ENCODE results near the gene NOX5. TPM values are rescaled to one million over a fixed set of nuclear protein-coding genes. Genes with fewer than 3 reads are reported as not detected.

The NOX5 gene
- total RNA-seq, 2 experiments from 2014 or later = not detected

DNA sequence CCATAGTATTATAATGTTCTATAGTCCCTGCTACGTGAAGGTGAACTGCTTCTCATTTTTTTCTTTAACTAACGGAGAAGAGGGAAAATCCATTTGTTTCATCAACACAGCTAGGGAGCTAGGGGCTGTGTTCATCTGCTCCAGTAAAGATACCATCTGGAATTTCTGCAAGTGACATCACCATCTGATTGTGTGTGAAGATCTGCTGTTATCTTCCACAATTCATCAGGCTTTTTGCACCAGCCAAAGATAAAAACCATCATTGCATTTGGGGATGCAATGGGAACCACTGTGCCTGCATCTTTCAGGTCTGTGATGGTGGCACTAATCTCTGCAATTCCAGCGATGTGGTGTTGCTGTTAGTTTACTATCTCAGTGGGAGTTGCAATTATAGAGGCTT is 35.5 kb upstream of the NOX5 start:
- DNase-seq (no peak), ATAC-seq (no peak)
- intact Hi-C loops (cut with micrococcal nuclease) = no loop called here
- no peak overlapping the region for H3K27ac Mint-ChIP-seq
- TF ChIP-seq, protein P1, sequence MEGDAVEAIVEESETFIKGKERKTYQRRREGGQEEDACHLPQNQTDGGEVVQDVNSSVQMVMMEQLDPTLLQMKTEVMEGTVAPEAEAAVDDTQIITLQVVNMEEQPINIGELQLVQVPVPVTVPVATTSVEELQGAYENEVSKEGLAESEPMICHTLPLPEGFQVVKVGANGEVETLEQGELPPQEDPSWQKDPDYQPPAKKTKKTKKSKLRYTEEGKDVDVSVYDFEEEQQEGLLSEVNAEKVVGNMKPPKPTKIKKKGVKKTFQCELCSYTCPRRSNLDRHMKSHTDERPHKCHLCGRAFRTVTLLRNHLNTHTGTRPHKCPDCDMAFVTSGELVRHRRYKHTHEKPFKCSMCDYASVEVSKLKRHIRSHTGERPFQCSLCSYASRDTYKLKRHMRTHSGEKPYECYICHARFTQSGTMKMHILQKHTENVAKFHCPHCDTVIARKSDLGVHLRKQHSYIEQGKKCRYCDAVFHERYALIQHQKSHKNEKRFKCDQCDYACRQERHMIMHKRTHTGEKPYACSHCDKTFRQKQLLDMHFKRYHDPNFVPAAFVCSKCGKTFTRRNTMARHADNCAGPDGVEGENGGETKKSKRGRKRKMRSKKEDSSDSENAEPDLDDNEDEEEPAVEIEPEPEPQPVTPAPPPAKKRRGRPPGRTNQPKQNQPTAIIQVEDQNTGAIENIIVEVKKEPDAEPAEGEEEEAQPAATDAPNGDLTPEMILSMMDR (IDR thresholded peaks at IDR 0.05) = no peak
- H3K27me3 Mint-ChIP-seq = peaks cover 11% of the 10 kb centered on the region
- no peaks in the 10 kb centered on the region for H3K4me1 Mint-ChIP-seq (ENCODE audit: low read depth)
- H3K9me3 Mint-ChIP-seq = peaks cover 11% of the 10 kb centered on the region
- H3K4me3 Mint-ChIP-seq = no peak overlapping the region
- ChIA-PET POLR2A (no interaction called here), CTCF (no interaction called here)
- no peaks in the 10 kb centered on the region for H3K36me3 Mint-ChIP-seq (ENCODE audit: low read depth)

DNA sequence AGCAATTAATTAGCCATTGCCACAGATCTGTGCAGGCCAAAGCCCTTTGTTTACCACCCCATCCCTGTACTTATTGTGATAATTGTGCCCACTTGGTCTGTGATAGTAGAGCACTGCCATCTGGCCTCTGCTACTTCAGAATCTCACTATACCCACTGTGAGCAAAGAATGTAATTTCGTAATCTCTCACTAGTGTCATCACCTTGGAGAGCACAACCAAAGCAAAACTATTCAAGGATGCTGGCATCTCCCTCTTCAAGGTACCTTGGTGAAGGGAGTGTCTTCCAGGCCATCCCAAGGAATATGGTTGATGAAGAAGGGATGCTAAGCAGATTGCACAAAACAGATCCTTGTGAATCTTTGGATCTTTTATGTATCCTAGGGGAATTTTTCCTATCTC is 34.7 kb upstream of the NOX5 start:
- TF ChIP-seq, protein P1 (IDR thresholded peaks at IDR 0.05) = no peak

DNA sequence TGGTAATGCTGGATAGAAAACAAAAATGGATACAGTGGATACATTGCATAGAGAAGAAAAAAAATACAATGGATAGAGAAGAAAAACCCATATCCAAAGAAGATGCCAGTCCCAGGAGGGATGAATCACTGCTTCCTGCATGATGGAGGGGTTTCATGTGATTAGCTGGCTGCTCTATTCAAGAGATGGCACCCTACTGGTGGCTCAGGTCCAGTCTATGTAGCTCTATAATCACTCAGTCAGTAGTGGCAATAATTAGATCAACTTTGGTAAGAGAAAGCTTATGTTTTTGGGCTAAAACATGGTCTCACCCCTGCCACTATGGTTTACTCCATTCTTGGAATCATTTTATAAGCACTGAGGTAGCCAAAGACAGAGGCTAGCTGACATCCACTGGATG is 33.7 kb upstream of the NOX5 start:
- peaks cover 11% of the 10 kb centered on the region for H3K9me3 Mint-ChIP-seq
- no peak for DNase-seq
- ChIA-PET CTCF (interaction anchor here (0.7 kb wide), 1 partner anchor 51 kb away, joined by 3 read pairs; no protein-coding TSS in a partner anchor), POLR2A (no interaction called here)
- no peak for ATAC-seq
- H3K4me3 Mint-ChIP-seq = no peak overlapping the region
- TF ChIP-seq, protein P1 (IDR thresholded peaks at IDR 0.05) = no peak
- intact Hi-C loops (cut with micrococcal nuclease) = no loop called here
- no peaks in the 10 kb centered on the region for H3K4me1 Mint-ChIP-seq (ENCODE audit: low read depth)
- no peaks in the 10 kb centered on the region for H3K36me3 Mint-ChIP-seq (ENCODE audit: low read depth)
- H3K27ac Mint-ChIP-seq = no peak overlapping the region
- peaks cover 8% of the 10 kb centered on the region for H3K27me3 Mint-ChIP-seq

More for the DNA sequence above, 34.7 kb upstream of the NOX5 start:
- H3K4me1 Mint-ChIP-seq (ENCODE audit: low read depth) = no peaks in the 10 kb centered on the region
- CTCF ChIA-PET = no interaction called here
- no peak overlapping the region for H3K27ac Mint-ChIP-seq
- DNase-seq = no peak
- H3K36me3 Mint-ChIP-seq (ENCODE audit: low read depth) = no peaks in the 10 kb centered on the region
- H3K27me3 Mint-ChIP-seq = peaks cover 8% of the 10 kb centered on the region
- ATAC-seq = no peak
- H3K4me3 Mint-ChIP-seq = no peak overlapping the region
- intact Hi-C loops (cut with micrococcal nuclease) = no loop called here
- H3K9me3 Mint-ChIP-seq = peaks cover 11% of the 10 kb centered on the region
- POLR2A ChIA-PET = no interaction called here

DNA sequence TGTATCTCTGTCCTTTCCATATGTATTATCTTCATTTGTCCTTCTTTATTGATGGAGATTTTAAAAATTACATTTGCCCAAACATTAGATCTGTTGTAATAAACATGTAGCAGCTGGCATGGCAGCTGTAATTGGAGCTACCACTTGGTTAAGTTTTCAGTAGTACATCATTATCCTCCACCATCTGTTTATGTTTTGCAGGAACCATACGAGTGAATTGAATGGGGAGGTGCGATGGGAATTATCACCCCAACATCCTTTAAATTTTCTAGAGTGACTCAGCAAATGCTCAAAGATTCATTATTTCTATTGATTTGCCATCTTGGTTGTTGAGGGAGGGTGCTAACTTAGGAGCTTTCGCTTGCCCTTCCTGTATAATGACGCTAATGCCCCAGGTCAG is 32.6 kb upstream of the NOX5 start:
- CTCF ChIA-PET = no interaction called here
- no peak overlapping the region for H3K4me3 Mint-ChIP-seq
- no peak for ATAC-seq
- TF ChIP-seq, protein P1 (IDR thresholded peaks at IDR 0.05) = no peak
- no peaks in the 10 kb centered on the region for H3K36me3 Mint-ChIP-seq (ENCODE audit: low read depth)
- peaks cover 7% of the 10 kb centered on the region for H3K27me3 Mint-ChIP-seq
- H3K27ac Mint-ChIP-seq = no peak overlapping the region
- H3K9me3 Mint-ChIP-seq = peaks cover 8% of the 10 kb centered on the region
- POLR2A ChIA-PET = no interaction called here
- DNase-seq = no peak
- intact Hi-C loops (cut with micrococcal nuclease) = no loop called here
- no peaks in the 10 kb centered on the region for H3K4me1 Mint-ChIP-seq (ENCODE audit: low read depth)

DNA sequence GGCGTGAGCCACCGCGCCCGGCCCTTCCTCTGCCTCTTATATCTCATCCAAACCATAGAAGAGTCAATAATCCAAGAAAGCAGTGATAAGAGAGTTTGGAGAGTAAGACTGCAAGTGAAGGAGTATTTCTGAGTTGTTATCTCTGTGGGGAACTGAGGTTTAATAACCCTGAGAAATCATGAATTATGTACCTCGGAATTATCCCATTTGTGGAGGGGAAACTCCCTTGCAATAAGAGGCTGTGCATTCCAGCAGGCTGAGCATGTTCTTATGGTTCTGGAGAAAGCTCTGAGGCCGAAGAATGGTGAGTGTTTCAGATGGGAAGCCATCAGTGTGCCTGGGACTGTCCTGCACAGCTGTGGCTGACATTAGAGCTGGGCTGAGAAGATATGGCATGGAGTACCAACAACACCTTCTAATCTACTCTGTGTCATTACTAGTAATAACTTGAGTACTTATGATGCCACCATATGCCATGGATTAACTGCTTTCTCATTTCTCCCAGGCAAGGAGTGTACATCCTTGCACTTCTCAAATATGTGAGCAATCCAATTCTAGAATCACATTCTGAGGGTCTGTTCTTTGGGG is 31.4 kb upstream of the NOX5 start:
- TF ChIP-seq, protein P1 (IDR thresholded peaks at IDR 0.05) = no peak
- no peak for DNase-seq
- intact Hi-C loops (cut with micrococcal nuclease) = no loop called here
- ChIA-PET CTCF (no interaction called here), POLR2A (no interaction called here)
- Mint-ChIP-seq H3K27me3 (peaks cover 3% of the 10 kb centered on the region), H3K27ac (no peak overlapping the region), H3K9me3 (no peaks in the 10 kb centered on the region), H3K36me3 (ENCODE audit: low read depth) (no peaks in the 10 kb centered on the region), H3K4me3 (no peak overlapping the region), H3K4me1 (ENCODE audit: low read depth) (no peaks in the 10 kb centered on the region)
- ATAC-seq = no peak
